SK-N-SH (cell line): ENCODE data around the gene KIF25. TPM values are rescaled to one million over a fixed set of nuclear protein-coding genes. Genes with fewer than 3 reads are reported as not detected.

Experiments used
- CTCF ChIA-PET: fragments of 300-600, 350-600 bp; formaldehyde crosslinking; extraction: SDS; loops from one replicate; lab custom pipeline; 2021; lab: Yijun Ruan, JAX
- POLR2A ChIA-PET: fragments of 350-600 bp; sonication (Branson Sonifier 250); formaldehyde crosslinking; extraction: SDS; loops from one replicate; lab custom pipeline; 2020; ENCODE audit warnings: antibody characterized with exemption, inconsistent platforms; lab: Yijun Ruan, JAX
- DNase-seq: peaks from one replicate; pipeline ENCODE4 v3.0.0; 2012
- H2AFZ ChIP-seq: fragments of 200-600 bp; sonication (generic); 2 replicates; pipeline ENCODE4 v1.8.1; 2016; ENCODE audit warnings: antibody characterized with exemption, mild to moderate bottlenecking, low read depth
- H3F3A ChIP-seq: fragments of 200-600 bp; sonication (generic); replicated peaks from 2 replicates; pipeline ENCODE3; 2016; ENCODE audit warnings: antibody characterized with exemption, mild to moderate bottlenecking; ENCODE audit not compliant: insufficient read depth
- H3K27ac ChIP-seq, 2 experiments: fragments of 200-500 bp in 1 of 2; fragments of 200-600 bp in 1 of 2; sonication (Bioruptor generic) in 1 of 2; sonication (generic), shearing (Covaris generic) in 1 of 2; 2 replicates each; pipeline versions ENCODE4 v1.5.1 to v1.6.1; 2014 to 2016; ENCODE audit warnings: low read depth in 2 of 2, inconsistent platforms in 1 of 2, low read length in 1 of 2, mild to moderate bottlenecking in 1 of 2, mixed read lengths in 1 of 2
- H3K27me3 ChIP-seq: fragments of 200-600 bp; sonication (generic), shearing (Covaris generic); 2 replicates; pipeline ENCODE4 v1.6.1; 2016; ENCODE audit warnings: mixed run types; ENCODE audit not compliant: insufficient read depth
- H3K36me3 ChIP-seq, 2 experiments: fragments of 200-500 bp in 1 of 2; fragments of 200-600 bp in 1 of 2; sonication (Bioruptor generic) in 1 of 2; sonication (generic) in 1 of 2; replicated peaks in 1 of 2; 2 replicates each; pipeline versions ENCODE3 to v1.5.1; 2014 to 2016; ENCODE audit warnings: low read length in 1 of 2, mild to moderate bottlenecking in 1 of 2; ENCODE audit not compliant: insufficient read depth in 2 of 2, control insufficient read depth in 1 of 2
- H3K4me1 ChIP-seq, 2 experiments: fragments of 200-500 bp in 1 of 2; fragments of 200-600 bp in 1 of 2; sonication (Bioruptor generic) in 1 of 2; sonication (generic), shearing (Covaris generic) in 1 of 2; 2 replicates each; pipeline versions ENCODE4 v1.5.1 to v1.6.1; 2014 to 2016; ENCODE audit warnings: low read depth in 1 of 2, low read length in 1 of 2, mixed run types in 1 of 2; ENCODE audit not compliant: insufficient read depth in 2 of 2, control insufficient read depth in 1 of 2
- H3K4me2 ChIP-seq: fragments of 200-600 bp; sonication (generic), shearing (Covaris generic); 2 replicates; pipeline ENCODE4 v1.6.1; 2017; ENCODE audit warnings: mixed run types
- H3K4me3 ChIP-seq, 2 experiments: fragments of 200-500 bp in 1 of 2; fragments of 200-600 bp in 1 of 2; sonication (Bioruptor generic) in 1 of 2; sonication (generic), shearing (Covaris generic) in 1 of 2; 2 replicates each; pipeline versions ENCODE4 v1.5.1 to v1.8.1; 2014 to 2016; ENCODE audit warnings: low read depth in 2 of 2, inconsistent platforms in 1 of 2, low read length in 1 of 2, mild to moderate bottlenecking in 1 of 2, mixed read lengths in 1 of 2, moderate library complexity in 1 of 2
- H3K79me2 ChIP-seq: fragments of 200-600 bp; sonication (generic); 2 replicates; pipeline ENCODE4 v1.8.1; 2017; ENCODE audit warnings: mild to moderate bottlenecking; ENCODE audit not compliant: insufficient read depth
- H3K9ac ChIP-seq: fragments of 200-600 bp; sonication (generic); 2 replicates; pipeline ENCODE4 v1.6.1; 2017; ENCODE audit warnings: mixed run types
- H3K9me2 ChIP-seq: fragments of 200-600 bp; sonication (generic); 2 replicates; pipeline ENCODE4 v1.6.1; 2017; ENCODE audit warnings: mixed run types
- H3K9me3 ChIP-seq: fragments of 200-600 bp; sonication (generic); 2 replicates; pipeline ENCODE4 v1.6.1; 2017; ENCODE audit warnings: mixed run types, mild to moderate bottlenecking, moderate library complexity
- H4K20me1 ChIP-seq: fragments of 200-600 bp; sonication (generic); 2 replicates; pipeline ENCODE4 v1.6.1; 2017; ENCODE audit warnings: mild to moderate bottlenecking, mixed run types; ENCODE audit not compliant: insufficient read depth
- FOSL2 ChIP-seq: IDR thresholded peaks from 2 replicates; pipeline ENCODE4 v1.4.0; 2012; ENCODE audit warnings: low read depth, mild to moderate bottlenecking, moderate library complexity, borderline replicate concordance
- TCF12 ChIP-seq: IDR thresholded peaks from 2 replicates; pipeline ENCODE4 v1.4.0; 2012
- TEAD4 ChIP-seq: IDR thresholded peaks from 2 replicates; pipeline ENCODE4 v1.4.0; 2012; ENCODE audit warnings: mild to moderate bottlenecking, borderline replicate concordance; ENCODE audit not compliant: insufficient read depth
- WGBS: methylation state at CpG from one replicate; pipeline ENCODE4 v1.1.6; 2017; ENCODE audit warnings: low lambda C conversion rate; 5-methylcytosine and 5-hydroxymethylcytosine counted together
- polyA plus RNA-seq, 3 experiments: library from polyadenylated mRNA; depleted of rRNA; stranded (reverse); fragments of >200 nt; gene quantifications; 2 replicates each; pipeline ENCODE4 v1.2.3, GENCODE V29; 2012
- TF ChIP-seq, protein P1 (sequence below): IDR thresholded peaks from 2 replicates; pipeline ENCODE4 v1.4.0; 2012; ENCODE audit warnings: low read depth

The KIF25 gene
- polyA plus RNA-seq, 1 of the 3 experiments (the other 2 are of a cell fraction) = not detected

DNA sequence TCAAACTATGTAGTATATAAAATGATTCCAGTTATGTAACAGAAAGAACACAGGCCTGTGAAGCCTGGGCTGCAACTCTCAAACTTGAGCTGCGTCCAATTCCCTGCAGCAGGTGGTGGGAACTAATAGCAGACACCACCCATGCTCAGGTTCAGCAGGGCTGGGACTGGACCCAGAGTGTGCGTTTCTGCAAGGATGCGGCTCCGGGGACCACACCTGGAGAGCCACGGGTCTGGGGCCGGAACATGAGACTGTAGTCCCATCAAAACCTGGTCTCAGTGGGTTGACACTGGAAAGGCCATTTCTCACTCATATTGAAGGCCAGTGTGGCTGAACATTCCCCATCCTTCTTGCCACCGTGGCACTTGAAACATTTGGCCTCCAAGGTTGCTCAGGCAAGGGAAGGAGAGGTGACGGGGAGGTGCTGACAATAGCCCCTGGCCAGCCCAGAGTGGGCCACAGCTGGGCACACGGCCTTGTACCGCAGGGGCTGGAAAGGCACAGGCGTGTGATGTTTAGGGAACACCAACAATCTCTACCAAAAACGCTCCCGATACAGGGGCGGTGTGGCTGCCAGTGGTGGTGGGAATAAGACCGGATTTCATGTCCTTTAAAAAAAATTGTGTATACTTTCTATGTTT, 43.5 kb downstream of the KIF25 start:
- WGBS = 64% methylated on average over 13 of the region's 15 CpGs
- no peak for DNase-seq
- Histone ChIP-seq H3K9ac (no peak overlapping the region), H3K27me3 (no peaks in the 10 kb centered on the region), H3K36me3 (no peaks in the 10 kb centered on the region), H2AFZ (no peak overlapping the region), H3K79me2 (no peaks in the 10 kb centered on the region), H4K20me1 (no peaks in the 10 kb centered on the region), H3K9me2 (no peaks in the 10 kb centered on the region), H3K27ac (no peak overlapping the region), H3F3A (no peaks in the 10 kb centered on the region), H3K4me3 (no peak overlapping the region), H3K4me2 (no peak overlapping the region), H3K9me3 (no peaks in the 10 kb centered on the region), H3K4me1 (peaks cover 2 to 7% of the 10 kb centered on the region in 2 experiments; a peak in 2 of 4 replicates)
- TF ChIP-seq TEAD4 = no peak
- ChIA-PET POLR2A (no interaction called here), CTCF (interaction anchor here (0.5 kb wide), 1 partner anchor 134 kb away, joined by 3 read pairs; no protein-coding TSS in a partner anchor)

DNA sequence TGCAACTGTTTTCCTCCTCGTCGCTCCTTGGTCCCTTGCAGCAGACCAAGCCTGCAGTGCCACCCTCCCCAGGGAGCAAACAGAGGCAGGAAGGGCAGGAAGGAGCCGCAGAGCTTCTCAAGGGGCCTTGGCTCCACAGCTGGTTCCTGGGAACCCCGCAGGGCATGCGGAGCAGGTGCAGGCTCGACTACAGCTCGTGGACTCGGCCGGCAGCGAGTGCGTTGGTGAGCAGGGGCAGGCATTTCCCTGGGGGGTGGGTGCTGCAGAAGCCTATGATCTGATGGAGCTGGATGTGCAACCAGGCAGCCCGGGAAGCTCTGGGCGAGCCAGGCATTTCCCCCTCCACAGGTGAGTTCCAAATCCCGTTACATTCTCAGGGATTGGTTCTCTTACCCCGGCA, 44.5 kb downstream of the KIF25 start:
- H3F3A ChIP-seq = no peaks in the 10 kb centered on the region
- H3K9ac ChIP-seq = no peak overlapping the region
- H3K27me3 ChIP-seq = no peaks in the 10 kb centered on the region
- H3K9me2 ChIP-seq = no peaks in the 10 kb centered on the region
- no peak overlapping the region for H3K27ac ChIP-seq
- H3K79me2 ChIP-seq = no peaks in the 10 kb centered on the region
- WGBS = 72% methylated on average over 4 of the region's 15 CpGs
- H3K36me3 ChIP-seq = no peaks in the 10 kb centered on the region
- no peaks in the 10 kb centered on the region for H3K9me3 ChIP-seq
- no peaks in the 10 kb centered on the region for H4K20me1 ChIP-seq
- no peak overlapping the region for H3K4me3 ChIP-seq
- CTCF ChIA-PET = no interaction called here
- peaks cover 0 to 10% of the 10 kb centered on the region in 2 experiments; a peak in 1 of 4 replicates for H3K4me1 ChIP-seq
- no peak overlapping the region for H2AFZ ChIP-seq
- TF ChIP-seq, protein P1, sequence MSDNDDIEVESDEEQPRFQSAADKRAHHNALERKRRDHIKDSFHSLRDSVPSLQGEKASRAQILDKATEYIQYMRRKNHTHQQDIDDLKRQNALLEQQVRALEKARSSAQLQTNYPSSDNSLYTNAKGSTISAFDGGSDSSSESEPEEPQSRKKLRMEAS = no peak
- no peak for TF ChIP-seq TCF12
- no peak for DNase-seq
- no peak overlapping the region for H3K4me2 ChIP-seq
- POLR2A ChIA-PET = no interaction called here

DNA sequence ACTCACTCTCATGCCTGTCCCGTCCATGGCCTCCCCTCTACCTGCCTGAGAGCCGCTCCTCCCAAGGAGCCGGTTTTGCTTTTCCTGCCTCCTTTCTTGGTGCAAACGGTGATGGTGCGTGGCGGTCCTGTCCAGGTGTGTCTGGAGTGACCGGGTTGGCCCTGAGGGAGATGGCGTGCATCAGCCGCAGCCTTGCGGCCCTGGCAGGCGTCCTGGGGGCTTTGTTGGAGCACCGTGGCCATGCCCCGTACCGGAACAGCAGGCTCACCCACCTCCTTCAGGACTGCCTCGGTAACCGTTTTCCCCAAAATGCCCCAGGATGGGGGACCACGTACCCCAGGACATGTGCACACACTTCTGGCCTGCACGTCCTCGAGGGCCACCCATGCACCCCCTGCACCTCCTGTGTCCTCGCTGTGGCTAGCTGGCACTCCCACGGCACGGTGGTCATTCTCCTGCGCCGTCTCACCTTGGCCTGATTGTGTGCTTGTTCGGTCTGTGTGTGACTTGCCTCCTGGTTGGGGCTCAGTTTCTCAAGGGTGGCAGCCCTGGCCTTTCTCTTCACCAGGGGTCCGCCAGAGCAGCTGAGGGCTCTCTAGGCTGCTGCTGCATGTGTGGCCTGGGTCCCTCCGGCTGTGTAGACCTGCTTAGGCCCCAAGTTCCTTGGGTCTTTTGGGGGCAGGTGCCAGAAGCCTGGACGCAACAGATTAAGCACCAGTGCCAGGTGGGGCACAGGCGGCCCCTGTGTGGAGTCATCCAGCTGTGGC, 45.1 kb downstream of the KIF25 start:
- ChIA-PET POLR2A (no interaction called here), CTCF (no interaction called here)
- WGBS = 66% methylated on average over 13 of the region's 29 CpGs
- Histone ChIP-seq H4K20me1 (no peaks in the 10 kb centered on the region), H3K79me2 (no peaks in the 10 kb centered on the region), H2AFZ (no peak overlapping the region), H3K9me3 (no peaks in the 10 kb centered on the region), H3K27ac (no peak overlapping the region), H3K9me2 (no peaks in the 10 kb centered on the region), H3F3A (no peaks in the 10 kb centered on the region), H3K4me2 (no peak overlapping the region), H3K27me3 (no peaks in the 10 kb centered on the region), H3K36me3 (no peaks in the 10 kb centered on the region), H3K4me1 (peaks cover 0 to 10% of the 10 kb centered on the region in 2 experiments; a peak in 1 of 4 replicates), H3K9ac (no peak overlapping the region), H3K4me3 (no peak overlapping the region)
- no peak for TF ChIP-seq FOSL2
- DNase-seq = no peak
